ENCODE data around the gene ATAT1. TPM values are rescaled to one million over a fixed set of nuclear protein-coding genes. Genes with fewer than 3 reads are reported as not detected.
A peak's percentile ranks its signal among the peaks of the same experiment; 100 is the strongest.

Gene ATAT1
- total and polyA plus RNA-seq, 9 of the 15 experiments (the other 6 are each of a cell fraction or from before 2014, with no cell fraction given): 0.65 to 5.8 (median 1.6) TPM

- TF ChIP-seq MGA (IDR thresholded peaks at IDR 0.05) (peak; percentile 57; the same call in 1 of the 2 replicates), ZC3H11A (IDR thresholded peaks at IDR 0.05; ENCODE audit: low read depth, low read length) (no peak), ZNF75A (CRISPR knock-in tag; IDR thresholded peaks at IDR 0.05) (peak; percentile 26; the same call in 1 of the 2 replicates), HMG20B (CRISPR knock-in tag; IDR thresholded peaks at IDR 0.05) (no peak), GATAD2A (IDR thresholded peaks at IDR 0.05) (no peak), CC2D1A (IDR thresholded peaks at IDR 0.05) (no peak), HDAC3 (IDR thresholded peaks at IDR 0.05; ENCODE audit: borderline replicate concordance, partially characterized antibody) (peak; percentile 51), ZNF12 (CRISPR knock-in tag; IDR thresholded peaks at IDR 0.05) (peak; percentile 46; the same call in 1 of the 2 replicates), GATA2 (CRISPR knock-in tag; IDR thresholded peaks at IDR 0.05) (no peak), FOXO4 (CRISPR knock-in tag; IDR thresholded peaks at IDR 0.05) (0 out of 2 replicates have a peak, but pooled peaks have one; percentile 29)
- TF ChIP-seq, protein P1, sequence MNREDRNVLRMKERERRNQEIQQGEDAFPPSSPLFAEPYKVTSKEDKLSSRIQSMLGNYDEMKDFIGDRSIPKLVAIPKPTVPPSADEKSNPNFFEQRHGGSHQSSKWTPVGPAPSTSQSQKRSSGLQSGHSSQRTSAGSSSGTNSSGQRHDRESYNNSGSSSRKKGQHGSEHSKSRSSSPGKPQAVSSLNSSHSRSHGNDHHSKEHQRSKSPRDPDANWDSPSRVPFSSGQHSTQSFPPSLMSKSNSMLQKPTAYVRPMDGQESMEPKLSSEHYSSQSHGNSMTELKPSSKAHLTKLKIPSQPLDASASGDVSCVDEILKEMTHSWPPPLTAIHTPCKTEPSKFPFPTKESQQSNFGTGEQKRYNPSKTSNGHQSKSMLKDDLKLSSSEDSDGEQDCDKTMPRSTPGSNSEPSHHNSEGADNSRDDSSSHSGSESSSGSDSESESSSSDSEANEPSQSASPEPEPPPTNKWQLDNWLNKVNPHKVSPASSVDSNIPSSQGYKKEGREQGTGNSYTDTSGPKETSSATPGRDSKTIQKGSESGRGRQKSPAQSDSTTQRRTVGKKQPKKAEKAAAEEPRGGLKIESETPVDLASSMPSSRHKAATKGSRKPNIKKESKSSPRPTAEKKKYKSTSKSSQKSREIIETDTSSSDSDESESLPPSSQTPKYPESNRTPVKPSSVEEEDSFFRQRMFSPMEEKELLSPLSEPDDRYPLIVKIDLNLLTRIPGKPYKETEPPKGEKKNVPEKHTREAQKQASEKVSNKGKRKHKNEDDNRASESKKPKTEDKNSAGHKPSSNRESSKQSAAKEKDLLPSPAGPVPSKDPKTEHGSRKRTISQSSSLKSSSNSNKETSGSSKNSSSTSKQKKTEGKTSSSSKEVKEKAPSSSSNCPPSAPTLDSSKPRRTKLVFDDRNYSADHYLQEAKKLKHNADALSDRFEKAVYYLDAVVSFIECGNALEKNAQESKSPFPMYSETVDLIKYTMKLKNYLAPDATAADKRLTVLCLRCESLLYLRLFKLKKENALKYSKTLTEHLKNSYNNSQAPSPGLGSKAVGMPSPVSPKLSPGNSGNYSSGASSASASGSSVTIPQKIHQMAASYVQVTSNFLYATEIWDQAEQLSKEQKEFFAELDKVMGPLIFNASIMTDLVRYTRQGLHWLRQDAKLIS (CRISPR knock-in tag; IDR thresholded peaks at IDR 0.05): no peak
These were observed 9.0 kb upstream of the ATAT1 start, which contains the start of gene MRPS18B (continued) for GRCh38 chr6:30617565-30618269.

Measured in K562 (cell line).